Measurements from ENCODE around the gene ATP8B4.

- TF ChIP-seq, protein P1, sequence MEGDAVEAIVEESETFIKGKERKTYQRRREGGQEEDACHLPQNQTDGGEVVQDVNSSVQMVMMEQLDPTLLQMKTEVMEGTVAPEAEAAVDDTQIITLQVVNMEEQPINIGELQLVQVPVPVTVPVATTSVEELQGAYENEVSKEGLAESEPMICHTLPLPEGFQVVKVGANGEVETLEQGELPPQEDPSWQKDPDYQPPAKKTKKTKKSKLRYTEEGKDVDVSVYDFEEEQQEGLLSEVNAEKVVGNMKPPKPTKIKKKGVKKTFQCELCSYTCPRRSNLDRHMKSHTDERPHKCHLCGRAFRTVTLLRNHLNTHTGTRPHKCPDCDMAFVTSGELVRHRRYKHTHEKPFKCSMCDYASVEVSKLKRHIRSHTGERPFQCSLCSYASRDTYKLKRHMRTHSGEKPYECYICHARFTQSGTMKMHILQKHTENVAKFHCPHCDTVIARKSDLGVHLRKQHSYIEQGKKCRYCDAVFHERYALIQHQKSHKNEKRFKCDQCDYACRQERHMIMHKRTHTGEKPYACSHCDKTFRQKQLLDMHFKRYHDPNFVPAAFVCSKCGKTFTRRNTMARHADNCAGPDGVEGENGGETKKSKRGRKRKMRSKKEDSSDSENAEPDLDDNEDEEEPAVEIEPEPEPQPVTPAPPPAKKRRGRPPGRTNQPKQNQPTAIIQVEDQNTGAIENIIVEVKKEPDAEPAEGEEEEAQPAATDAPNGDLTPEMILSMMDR (IDR thresholded peaks at IDR 0.05), result no peak
- no peak for TF ChIP-seq POLR2AphosphoS5 (IDR thresholded peaks at IDR 0.05)
Observed at GRCh38 chr15:49915822-49916221, 203.2 kb downstream of the ATP8B4 start.

Measured in sigmoid colon (tissue), 4 donors.